ENCODE data around the gene PCSK2.

Gene PCSK2, protein sequence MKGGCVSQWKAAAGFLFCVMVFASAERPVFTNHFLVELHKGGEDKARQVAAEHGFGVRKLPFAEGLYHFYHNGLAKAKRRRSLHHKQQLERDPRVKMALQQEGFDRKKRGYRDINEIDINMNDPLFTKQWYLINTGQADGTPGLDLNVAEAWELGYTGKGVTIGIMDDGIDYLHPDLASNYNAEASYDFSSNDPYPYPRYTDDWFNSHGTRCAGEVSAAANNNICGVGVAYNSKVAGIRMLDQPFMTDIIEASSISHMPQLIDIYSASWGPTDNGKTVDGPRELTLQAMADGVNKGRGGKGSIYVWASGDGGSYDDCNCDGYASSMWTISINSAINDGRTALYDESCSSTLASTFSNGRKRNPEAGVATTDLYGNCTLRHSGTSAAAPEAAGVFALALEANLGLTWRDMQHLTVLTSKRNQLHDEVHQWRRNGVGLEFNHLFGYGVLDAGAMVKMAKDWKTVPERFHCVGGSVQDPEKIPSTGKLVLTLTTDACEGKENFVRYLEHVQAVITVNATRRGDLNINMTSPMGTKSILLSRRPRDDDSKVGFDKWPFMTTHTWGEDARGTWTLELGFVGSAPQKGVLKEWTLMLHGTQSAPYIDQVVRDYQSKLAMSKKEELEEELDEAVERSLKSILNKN

DNA sequence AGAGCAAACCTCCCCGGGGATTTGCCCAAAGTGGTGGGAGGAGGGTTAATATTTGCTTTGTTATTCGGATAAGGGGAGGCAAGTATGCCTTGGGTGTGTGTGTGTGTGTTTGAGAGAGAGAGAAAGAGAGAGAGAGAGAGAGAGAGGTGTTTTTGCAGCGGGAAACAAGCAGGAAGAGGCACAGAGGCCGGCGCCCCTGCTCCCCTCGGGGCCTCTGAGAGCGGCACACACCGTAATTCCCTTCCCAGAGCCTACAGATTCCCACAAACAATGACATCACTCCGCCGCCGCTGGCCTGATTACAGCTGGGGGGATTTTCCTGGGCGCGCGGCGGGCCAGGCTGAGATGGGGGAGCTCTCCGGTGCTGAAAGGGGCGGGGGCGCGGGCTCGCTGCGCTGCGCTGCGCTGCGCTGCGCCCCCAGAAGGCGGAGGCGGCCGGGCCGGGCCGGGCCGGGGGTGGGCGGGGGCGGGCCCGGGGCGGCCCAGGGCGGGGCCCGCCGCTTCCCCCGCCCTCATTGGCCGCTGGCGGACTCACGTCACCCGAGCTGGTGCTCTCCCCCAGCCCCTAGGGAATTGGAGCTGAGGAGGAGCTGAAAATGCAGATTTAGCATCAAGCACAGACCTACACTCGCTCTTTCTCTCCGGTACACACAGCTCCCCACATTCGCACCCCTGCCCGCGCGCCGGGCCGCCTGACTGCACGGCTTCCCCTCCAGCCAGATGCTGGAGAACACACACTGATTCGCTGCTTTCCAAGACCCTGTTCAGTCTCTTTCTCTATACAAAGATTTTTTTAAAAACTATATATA, at the start of gene PCSK2:
PCSK2 (plus strand) TSS at position 631 of the 809 bp plus-strand sequence. CDS start 266 bp downstream, outside the sequence.
- Histone ChIP-seq H3K9me3 (ENCODE audit: control insufficient read depth in 2 of 2, low read length in 2 of 2) (no peaks in the 10 kb centered on the region), H3K27ac (ENCODE audit: low read depth in 2 of 2, low read length in 2 of 2) (no peak within 1 kb of the TSS), H3K4me1 (ENCODE audit: control insufficient read depth in 2 of 2, insufficient read depth in 2 of 2, low read length in 2 of 2) (no peaks in the 10 kb centered on the region), H3K4me3 (ENCODE audit: low read length in 2 of 2) (peak within 1 kb of the TSS; percentile 35 to 58), H3K9ac (ENCODE audit: low read depth in 1 of 2, low read length in 2 of 2) (no peak within 1 kb of the TSS), H3K36me3 (ENCODE audit: control insufficient read depth in 2 of 2, insufficient read depth in 2 of 2, low read length in 2 of 2) (no peaks in the 10 kb centered on the region), H3K27me3 (ENCODE audit: control insufficient read depth in 2 of 2, insufficient read depth in 2 of 2, low read length in 2 of 2) (peaks cover 11 to 13% of the 10 kb centered on the region in 2 donors)

DNA sequence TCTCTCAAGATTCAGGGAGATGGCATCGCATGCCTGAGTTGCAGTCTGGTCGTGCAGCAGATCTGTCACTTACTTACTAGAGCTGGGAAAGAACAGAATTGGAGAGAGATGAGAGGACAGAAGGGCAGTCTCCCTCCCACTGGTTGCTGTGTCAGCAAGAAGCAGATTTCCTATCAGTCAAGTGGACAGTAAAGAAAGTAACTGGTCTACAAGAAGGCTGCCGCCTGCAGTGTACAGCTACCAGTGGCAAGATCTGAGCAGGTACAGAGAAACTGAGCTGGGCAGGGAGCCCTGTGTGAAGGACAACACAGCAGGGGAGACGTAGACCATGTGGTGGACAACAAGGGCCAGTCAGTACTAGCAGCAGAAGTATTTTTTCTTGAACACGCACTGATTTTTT, 49.5 kb upstream of the PCSK2 start:
- H3K27ac ChIP-seq (ENCODE audit: low read depth in 2 of 2, low read length in 2 of 2): no peak overlapping the region
- no peaks in the 10 kb centered on the region for H3K27me3 ChIP-seq (ENCODE audit: control insufficient read depth in 2 of 2, insufficient read depth in 2 of 2, low read length in 2 of 2)
- no peak overlapping the region for H3K9ac ChIP-seq (ENCODE audit: low read depth in 1 of 2, low read length in 2 of 2)
- no peaks in the 10 kb centered on the region for H3K36me3 ChIP-seq (ENCODE audit: control insufficient read depth in 2 of 2, insufficient read depth in 2 of 2, low read length in 2 of 2)
- H3K9me3 ChIP-seq (ENCODE audit: control insufficient read depth in 2 of 2, low read length in 2 of 2): peaks cover 0 to 5% of the 10 kb centered on the region in 2 donors
- H3K4me1 ChIP-seq (ENCODE audit: control insufficient read depth in 2 of 2, insufficient read depth in 2 of 2, low read length in 2 of 2): no peaks in the 10 kb centered on the region
- no peak overlapping the region for H3K4me3 ChIP-seq (ENCODE audit: low read length in 2 of 2)

DNA sequence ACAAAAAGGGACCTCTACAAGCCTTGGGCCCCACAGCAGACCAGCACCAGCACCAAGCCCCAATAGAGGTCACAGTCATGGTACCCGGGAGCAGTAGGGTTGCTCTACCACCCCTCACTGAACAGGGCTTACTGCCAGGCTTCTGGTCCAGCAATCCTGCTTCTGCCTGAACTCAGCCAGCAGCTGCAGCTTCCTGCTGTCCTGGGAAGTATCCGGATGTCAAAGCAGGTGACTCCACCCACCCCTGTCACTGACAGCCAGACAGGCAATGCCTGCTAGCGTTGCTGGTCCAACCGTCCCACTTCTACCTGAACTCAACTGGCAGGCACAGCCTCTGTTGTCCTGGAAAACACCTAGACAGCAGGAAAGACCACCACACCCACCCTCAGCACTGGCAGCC, 47.0 kb upstream of the PCSK2 start:
- H3K27ac ChIP-seq (ENCODE audit: low read depth in 2 of 2, low read length in 2 of 2): no peak overlapping the region
- H3K9me3 ChIP-seq (ENCODE audit: control insufficient read depth in 2 of 2, low read length in 2 of 2): peaks cover 0 to 5% of the 10 kb centered on the region in 2 donors
- no peaks in the 10 kb centered on the region for H3K27me3 ChIP-seq (ENCODE audit: control insufficient read depth in 2 of 2, insufficient read depth in 2 of 2, low read length in 2 of 2)
- no peak overlapping the region for H3K9ac ChIP-seq (ENCODE audit: low read depth in 1 of 2, low read length in 2 of 2)
- no peaks in the 10 kb centered on the region for H3K4me1 ChIP-seq (ENCODE audit: control insufficient read depth in 2 of 2, insufficient read depth in 2 of 2, low read length in 2 of 2)
- H3K4me3 ChIP-seq (ENCODE audit: low read length in 2 of 2): no peak overlapping the region
- H3K36me3 ChIP-seq (ENCODE audit: control insufficient read depth in 2 of 2, insufficient read depth in 2 of 2, low read length in 2 of 2): no peaks in the 10 kb centered on the region

DNA sequence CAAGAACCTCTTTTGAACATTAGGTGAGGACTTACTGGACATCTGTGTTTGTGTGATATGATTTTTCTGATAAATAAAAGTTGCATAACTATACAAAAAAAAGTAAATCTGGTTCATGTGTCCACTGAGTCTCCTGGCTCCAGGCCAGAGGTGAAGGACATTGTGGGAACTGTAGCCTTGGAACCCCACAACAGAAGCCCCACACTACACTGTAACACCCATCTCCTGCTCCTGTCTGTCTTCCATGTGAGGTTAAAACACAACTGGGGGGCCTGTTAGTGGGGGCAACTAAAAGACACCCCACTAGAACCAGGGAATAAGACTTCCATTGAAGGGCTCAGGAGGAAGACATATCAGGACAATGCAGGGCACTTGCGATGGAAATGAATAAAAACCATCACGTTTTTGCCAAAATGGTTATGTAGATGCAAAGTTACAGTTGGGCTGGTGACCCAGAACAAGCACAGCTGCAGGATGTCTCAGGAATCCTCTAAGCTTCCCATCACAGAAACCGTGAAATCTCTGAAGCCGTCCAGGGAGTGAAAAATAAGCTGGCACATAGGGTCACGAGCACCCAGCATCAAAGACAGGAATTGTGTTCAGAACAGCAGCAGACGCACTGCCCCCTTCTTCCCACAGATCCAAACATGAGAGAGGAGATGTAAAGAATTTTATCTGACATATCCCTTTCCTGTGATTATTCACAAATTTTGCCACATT, 36.7 kb upstream of the PCSK2 start:
- no peaks in the 10 kb centered on the region for H3K4me1 ChIP-seq (ENCODE audit: control insufficient read depth in 2 of 2, insufficient read depth in 2 of 2, low read length in 2 of 2)
- H3K27ac ChIP-seq (ENCODE audit: low read depth in 2 of 2, low read length in 2 of 2): no peak overlapping the region
- no peaks in the 10 kb centered on the region for H3K27me3 ChIP-seq (ENCODE audit: control insufficient read depth in 2 of 2, insufficient read depth in 2 of 2, low read length in 2 of 2)
- H3K36me3 ChIP-seq (ENCODE audit: control insufficient read depth in 2 of 2, insufficient read depth in 2 of 2, low read length in 2 of 2): no peaks in the 10 kb centered on the region
- no peak overlapping the region for H3K4me3 ChIP-seq (ENCODE audit: low read length in 2 of 2)
- H3K9ac ChIP-seq (ENCODE audit: low read depth in 1 of 2, low read length in 2 of 2): no peak overlapping the region
- no peaks in the 10 kb centered on the region for H3K9me3 ChIP-seq (ENCODE audit: control insufficient read depth in 2 of 2, low read length in 2 of 2)

DNA sequence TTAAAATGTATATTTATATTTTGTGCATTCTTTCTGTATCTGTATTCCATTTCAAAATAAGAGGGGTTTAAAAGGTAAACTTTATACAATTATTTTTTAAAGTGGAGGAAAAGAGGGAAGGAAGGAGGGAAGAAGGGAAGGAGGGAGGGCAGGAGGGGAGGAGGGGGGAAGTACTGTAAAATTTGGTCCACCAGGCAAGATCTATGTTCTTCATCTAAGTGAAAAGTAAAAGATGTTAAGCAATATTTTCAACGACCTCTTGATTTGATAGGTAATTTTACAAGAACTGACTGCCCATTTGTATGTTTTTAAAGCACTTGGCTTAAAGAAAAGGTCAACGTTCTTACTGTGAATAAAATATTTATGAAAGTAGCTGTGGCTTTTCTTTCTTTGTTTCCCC, 29.8 kb upstream of the PCSK2 start:
- Histone ChIP-seq H3K36me3 (ENCODE audit: control insufficient read depth in 2 of 2, insufficient read depth in 2 of 2, low read length in 2 of 2) (no peaks in the 10 kb centered on the region), H3K27me3 (ENCODE audit: control insufficient read depth in 2 of 2, insufficient read depth in 2 of 2, low read length in 2 of 2) (no peaks in the 10 kb centered on the region), H3K9me3 (ENCODE audit: control insufficient read depth in 2 of 2, low read length in 2 of 2) (no peaks in the 10 kb centered on the region), H3K4me3 (ENCODE audit: low read length in 2 of 2) (no peak overlapping the region), H3K4me1 (ENCODE audit: control insufficient read depth in 2 of 2, insufficient read depth in 2 of 2, low read length in 2 of 2) (no peaks in the 10 kb centered on the region), H3K9ac (ENCODE audit: low read depth in 1 of 2, low read length in 2 of 2) (no peak overlapping the region), H3K27ac (ENCODE audit: low read depth in 2 of 2, low read length in 2 of 2) (no peak overlapping the region)

DNA sequence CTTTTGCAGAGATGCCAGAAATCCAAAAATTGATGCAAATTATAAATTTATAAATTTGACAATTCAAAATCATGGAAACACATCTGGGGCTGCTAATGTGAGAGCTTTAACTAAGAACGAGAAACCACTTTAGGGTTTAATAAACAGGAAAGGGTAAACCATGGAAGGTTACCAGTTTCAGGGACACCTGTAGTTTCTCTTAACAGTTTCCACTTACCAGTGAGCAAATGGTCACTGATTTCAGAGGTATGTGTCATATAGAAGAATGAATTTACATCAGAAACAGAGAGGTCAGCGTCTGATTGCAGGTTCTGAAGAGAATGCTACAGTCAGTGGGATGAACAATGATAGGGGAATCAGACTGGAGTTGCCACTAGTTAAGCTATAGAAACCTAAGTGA, 24.8 kb upstream of the PCSK2 start:
- H3K27ac ChIP-seq (ENCODE audit: low read depth in 2 of 2, low read length in 2 of 2): no peak overlapping the region
- no peaks in the 10 kb centered on the region for H3K36me3 ChIP-seq (ENCODE audit: control insufficient read depth in 2 of 2, insufficient read depth in 2 of 2, low read length in 2 of 2)
- no peak overlapping the region for H3K4me3 ChIP-seq (ENCODE audit: low read length in 2 of 2)
- H3K4me1 ChIP-seq (ENCODE audit: control insufficient read depth in 2 of 2, insufficient read depth in 2 of 2, low read length in 2 of 2): no peaks in the 10 kb centered on the region
- peaks cover 0 to 5% of the 10 kb centered on the region in 2 donors for H3K27me3 ChIP-seq (ENCODE audit: control insufficient read depth in 2 of 2, insufficient read depth in 2 of 2, low read length in 2 of 2)
- no peak overlapping the region for H3K9ac ChIP-seq (ENCODE audit: low read depth in 1 of 2, low read length in 2 of 2)
- H3K9me3 ChIP-seq (ENCODE audit: control insufficient read depth in 2 of 2, low read length in 2 of 2): no peaks in the 10 kb centered on the region

DNA sequence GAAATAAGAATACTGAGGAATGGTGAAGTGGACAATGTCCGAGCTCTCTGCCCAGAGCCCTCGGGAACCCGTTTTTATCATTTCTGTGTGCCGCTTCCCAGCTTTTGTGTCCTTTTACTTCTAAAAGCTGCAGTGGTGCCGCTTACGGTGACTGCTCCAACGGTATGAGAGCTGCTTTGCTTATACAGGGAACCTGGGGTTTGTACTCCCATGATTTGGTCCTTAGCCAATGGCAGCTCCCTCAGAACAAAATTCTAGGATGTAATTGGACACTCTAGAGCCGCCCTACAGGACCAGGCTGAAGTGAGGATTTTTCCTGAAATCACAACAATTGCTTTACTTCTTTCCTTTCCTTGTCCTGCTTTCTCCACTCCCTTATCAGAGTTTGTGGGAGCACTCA, 24.2 kb upstream of the PCSK2 start:
- no peaks in the 10 kb centered on the region for H3K4me1 ChIP-seq (ENCODE audit: control insufficient read depth in 2 of 2, insufficient read depth in 2 of 2, low read length in 2 of 2)
- H3K36me3 ChIP-seq (ENCODE audit: control insufficient read depth in 2 of 2, insufficient read depth in 2 of 2, low read length in 2 of 2): no peaks in the 10 kb centered on the region
- no peak overlapping the region for H3K27ac ChIP-seq (ENCODE audit: low read depth in 2 of 2, low read length in 2 of 2)
- H3K9ac ChIP-seq (ENCODE audit: low read depth in 1 of 2, low read length in 2 of 2): no peak overlapping the region
- no peaks in the 10 kb centered on the region for H3K9me3 ChIP-seq (ENCODE audit: control insufficient read depth in 2 of 2, low read length in 2 of 2)
- H3K4me3 ChIP-seq (ENCODE audit: low read length in 2 of 2): no peak overlapping the region
- H3K27me3 ChIP-seq (ENCODE audit: control insufficient read depth in 2 of 2, insufficient read depth in 2 of 2, low read length in 2 of 2): peaks cover 0 to 5% of the 10 kb centered on the region in 2 donors

DNA sequence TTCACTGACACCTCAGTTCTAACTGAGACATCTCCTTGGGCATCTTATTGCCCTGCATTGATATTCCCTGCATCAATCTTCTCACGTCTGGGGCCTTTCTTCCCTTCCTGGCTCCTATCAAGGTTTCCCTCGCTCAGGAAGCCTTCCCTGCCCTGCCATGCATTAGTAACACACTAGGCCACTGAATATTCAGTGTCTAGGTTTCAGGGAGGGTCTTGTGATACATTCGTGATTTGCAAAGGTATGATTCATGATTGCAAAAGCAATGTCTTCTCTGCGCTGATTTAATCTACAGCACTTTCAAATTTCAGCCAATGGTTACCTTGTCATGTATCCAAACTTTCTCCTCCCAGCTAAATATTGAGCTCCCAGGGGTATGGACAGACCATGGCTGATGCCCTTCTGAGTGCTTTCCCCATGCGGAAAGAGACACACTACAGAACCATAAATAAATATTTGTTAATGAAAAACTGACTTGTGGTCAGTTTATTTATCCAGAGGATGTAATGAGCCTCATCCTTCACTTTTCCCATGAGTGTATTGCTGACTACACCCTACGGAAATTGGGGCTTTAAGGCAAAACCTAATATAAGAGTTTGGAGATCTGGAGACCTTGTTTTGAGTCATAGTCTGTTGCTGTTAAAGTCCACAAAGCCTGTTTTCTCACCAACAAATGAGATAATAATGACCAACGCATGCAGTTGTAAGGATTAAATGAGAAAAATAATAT, 21.6 kb upstream of the PCSK2 start:
- H3K9ac ChIP-seq (ENCODE audit: low read depth in 1 of 2, low read length in 2 of 2): no peak overlapping the region
- H3K36me3 ChIP-seq (ENCODE audit: control insufficient read depth in 2 of 2, insufficient read depth in 2 of 2, low read length in 2 of 2): no peaks in the 10 kb centered on the region
- H3K27ac ChIP-seq (ENCODE audit: low read depth in 2 of 2, low read length in 2 of 2): no peak overlapping the region
- peaks cover 0 to 5% of the 10 kb centered on the region in 2 donors for H3K27me3 ChIP-seq (ENCODE audit: control insufficient read depth in 2 of 2, insufficient read depth in 2 of 2, low read length in 2 of 2)
- no peaks in the 10 kb centered on the region for H3K4me1 ChIP-seq (ENCODE audit: control insufficient read depth in 2 of 2, insufficient read depth in 2 of 2, low read length in 2 of 2)
- no peak overlapping the region for H3K4me3 ChIP-seq (ENCODE audit: low read length in 2 of 2)
- H3K9me3 ChIP-seq (ENCODE audit: control insufficient read depth in 2 of 2, low read length in 2 of 2): no peaks in the 10 kb centered on the region

DNA sequence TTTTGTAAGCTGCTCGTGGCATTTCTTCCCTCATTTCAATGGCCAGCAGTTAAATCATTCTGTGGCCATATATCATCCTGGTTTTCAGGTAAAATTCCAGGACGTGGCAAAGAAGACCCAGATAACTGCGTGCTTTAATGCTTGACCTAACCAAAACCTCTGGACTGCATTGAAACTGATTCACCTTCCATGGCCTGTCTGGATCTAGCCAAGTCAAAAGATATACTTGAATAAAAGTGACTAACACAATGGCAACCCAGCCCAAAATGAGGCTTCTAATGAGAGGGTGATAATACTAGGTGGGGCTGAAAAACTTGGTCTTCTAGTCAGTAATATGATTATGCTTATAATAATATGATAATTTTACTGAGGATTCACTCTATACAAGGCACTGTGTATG, 16.5 kb upstream of the PCSK2 start:
- Histone ChIP-seq H3K27ac (ENCODE audit: low read depth in 2 of 2, low read length in 2 of 2) (no peak overlapping the region), H3K9ac (ENCODE audit: low read depth in 1 of 2, low read length in 2 of 2) (no peak overlapping the region), H3K9me3 (ENCODE audit: control insufficient read depth in 2 of 2, low read length in 2 of 2) (no peaks in the 10 kb centered on the region), H3K4me3 (ENCODE audit: low read length in 2 of 2) (no peak overlapping the region), H3K36me3 (ENCODE audit: control insufficient read depth in 2 of 2, insufficient read depth in 2 of 2, low read length in 2 of 2) (no peaks in the 10 kb centered on the region), H3K4me1 (ENCODE audit: control insufficient read depth in 2 of 2, insufficient read depth in 2 of 2, low read length in 2 of 2) (no peaks in the 10 kb centered on the region), H3K27me3 (ENCODE audit: control insufficient read depth in 2 of 2, insufficient read depth in 2 of 2, low read length in 2 of 2) (no peaks in the 10 kb centered on the region)
